CD14-positive monocyte (primary cell): ENCODE results near the gene PADI6. TPM values are rescaled to one million over a fixed set of nuclear protein-coding genes. Genes with fewer than 3 reads are reported as not detected.

Experiments used
- DNase-seq, 3 donors: peaks; one replicate each; pipeline ENCODE4 v3.0.0-alpha.2; 2011 to 2022
- H2AFZ ChIP-seq: 2 replicates; pipeline ENCODE4 v1.6.0; 2012; ENCODE audit warnings: mild to moderate bottlenecking, low read depth, low read length, inconsistent platforms; ENCODE audit not compliant: insufficient read depth, poor library complexity, severe bottlenecking
- H3K27ac ChIP-seq, 2 donors: 1 replicate in 1 of 2; 2 replicates in 1 of 2; pipeline ENCODE4 v1.5.1; 2012 to 2013; ENCODE audit warnings: low read length in 2 of 2, control low read depth in 1 of 2, inconsistent platforms in 1 of 2, low read depth in 1 of 2, mild to moderate bottlenecking in 1 of 2
- H3K27me3 ChIP-seq, 2 donors: one replicate each; pipeline versions ENCODE4 v1.6.0 to v1.6.1; 2011 to 2013; ENCODE audit warnings: low read length in 2 of 2; ENCODE audit not compliant: control insufficient read depth in 2 of 2, insufficient read depth in 2 of 2
- H3K36me3 ChIP-seq, 2 donors: replicated peaks in 1 of 2; 1 replicate in 1 of 2; 2 replicates in 1 of 2; pipeline versions ENCODE4 v1.5.1 to v1.6.1; 2012 to 2013; ENCODE audit warnings: low read length in 2 of 2, control low read depth in 1 of 2, inconsistent platforms in 1 of 2, mild to moderate bottlenecking in 1 of 2; ENCODE audit not compliant: insufficient read depth in 2 of 2, control insufficient read depth in 1 of 2
- H3K4me1 ChIP-seq, 2 donors: 1 replicate in 1 of 2; 2 replicates in 1 of 2; pipeline versions ENCODE4 v1.5.1 to v1.6.1; 2012 to 2013; ENCODE audit warnings: low read length in 2 of 2, control low read depth in 1 of 2, inconsistent platforms in 1 of 2, mild to moderate bottlenecking in 1 of 2, moderate library complexity in 1 of 2; ENCODE audit not compliant: insufficient read depth in 2 of 2, control insufficient read depth in 1 of 2
- H3K4me2 ChIP-seq: replicated peaks from 2 replicates; pipeline ENCODE3; 2012; ENCODE audit warnings: low read length, moderate library complexity, mild to moderate bottlenecking; ENCODE audit not compliant: poor library complexity, severe bottlenecking; ENCODE audit errors: extremely low read depth
- H3K4me3 ChIP-seq, 3 experiments: fragments of 200-600 bp in 1 of 3; sonication (generic) in 1 of 3; replicated peaks in 1 of 3; 1 replicate in 2 of 3; 2 replicates in 1 of 3; pipeline ENCODE4 v1.5.1; 2011 to 2013; ENCODE audit warnings: low read length in 3 of 3, mild to moderate bottlenecking in 3 of 3, control low read depth in 2 of 3, low read depth in 2 of 3, inconsistent platforms in 1 of 3, moderate library complexity in 1 of 3
- H3K79me2 ChIP-seq: 2 replicates; pipeline ENCODE4 v1.6.0; 2012; ENCODE audit warnings: mild to moderate bottlenecking, control low read depth, inconsistent platforms, low read length, moderate library complexity; ENCODE audit not compliant: insufficient read depth
- H3K9ac ChIP-seq: 2 replicates; pipeline ENCODE4 v1.6.0; 2017; ENCODE audit warnings: low read length, mild to moderate bottlenecking; ENCODE audit not compliant: insufficient read depth, poor library complexity, severe bottlenecking
- H3K9me3 ChIP-seq, 2 donors: replicated peaks in 1 of 2; 1 replicate in 1 of 2; 2 replicates in 1 of 2; pipeline versions ENCODE4 v1.5.1 to v1.6.1; 2012 to 2013; ENCODE audit warnings: low read length in 2 of 2, control low read depth in 1 of 2; ENCODE audit not compliant: control insufficient read depth in 1 of 2, insufficient read depth in 1 of 2
- H4K20me1 ChIP-seq: 2 replicates; pipeline ENCODE4 v1.6.0; 2012; ENCODE audit warnings: mild to moderate bottlenecking, low read length, control low read depth, moderate library complexity; ENCODE audit not compliant: insufficient read depth
- H3K27ac Mint-ChIP-seq, 7 donors: one replicate each; pipeline ENCODE4 v1.8.0; 2020; ENCODE audit warnings: mild to moderate bottlenecking in 7 of 7, mixed read lengths in 7 of 7, moderate library complexity in 6 of 7, inconsistent platforms in 2 of 7
- H3K27me3 Mint-ChIP-seq, 3 donors: one replicate each; pipeline ENCODE4 v1.8.0; 2021 to 2022; ENCODE audit warnings: low read depth in 3 of 3, mild to moderate bottlenecking in 3 of 3, mixed read lengths in 3 of 3, moderate library complexity in 3 of 3, inconsistent platforms in 1 of 3
- H3K36me3 Mint-ChIP-seq, 2 donors: one replicate each; pipeline ENCODE4 v1.8.0; 2020; ENCODE audit warnings: mixed read lengths in 2 of 2, inconsistent platforms in 1 of 2, mild to moderate bottlenecking in 1 of 2
- H3K4me1 Mint-ChIP-seq: one replicate; pipeline ENCODE4 v1.8.0; 2020; ENCODE audit warnings: mild to moderate bottlenecking, mixed read lengths
- H3K4me3 Mint-ChIP-seq, 2 donors: one replicate each; pipeline ENCODE4 v1.8.0; 2020; ENCODE audit warnings: mild to moderate bottlenecking in 2 of 2, mixed read lengths in 2 of 2, moderate library complexity in 1 of 2
- H3K9me3 Mint-ChIP-seq, 7 donors: one replicate each; pipeline ENCODE4 v1.8.0; 2020 to 2022; ENCODE audit warnings: mixed read lengths in 7 of 7, mild to moderate bottlenecking in 6 of 7, moderate library complexity in 6 of 7, inconsistent platforms in 2 of 7
- CTCF ChIP-seq: fragments of 200-600 bp; IDR thresholded peaks from one replicate; pipeline ENCODE4 v1.8.0; 2022; ENCODE audit warnings: antibody characterized with exemption, mild to moderate bottlenecking
- WGBS: methylation state at CpG from one replicate; pipeline ENCODE4 v1.1.5; 2013; ENCODE audit warnings: missing lambda C conversion rate; ENCODE audit not compliant: insufficient coverage; 5-methylcytosine and 5-hydroxymethylcytosine counted together
- intact Hi-C, 2 donors: fragments of 100-400 bp; cut with micrococcal nuclease; formaldehyde crosslinking; loops; one replicate each; pipeline versions ENCODE4 v1.15.0 to v1.15.1; 2023
- polyA plus RNA-seq, 3 donors: library from polyadenylated mRNA; depleted of rRNA in 1 of 3; unstranded in 2 of 3; stranded (reverse) in 1 of 3; fragments of 300-500 nt in 2 of 3; fragments of >200 nt in 1 of 3; fragmentation: Illumina TruSeq in 2 of 3; gene quantifications; 1 replicate in 2 of 3; 2 replicates in 1 of 3; pipeline ENCODE4 v1.2.3, GENCODE V29; 2012 to 2021

The PADI6 gene
- polyA plus RNA-seq, 3 donors: 0.66 to 0.83 (median 0.78) TPM

- H3K9me3 Mint-ChIP-seq: no peaks in the 10 kb centered on the region
- Histone ChIP-seq H4K20me1 (peaks cover 66% of the 10 kb centered on the region), H3K36me3 (peaks cover 91 to 99% of the 10 kb centered on the region in 2 donors), H3K9ac (no peak overlapping the region), H3K4me2 (no peak overlapping the region), H3K4me1 (no peaks in the 10 kb centered on the region), H2AFZ (no peak overlapping the region), H3K27me3 (no peaks in the 10 kb centered on the region), H3K9me3 (no peaks in the 10 kb centered on the region), H3K79me2 (peaks cover 35% of the 10 kb centered on the region), H3K27ac (no peak overlapping the region), H3K4me3 (no peak overlapping the region)
- intact Hi-C loops: no loop called here
- peak overlapping the region in 2 of 7 donors; percentile 20 to 73 for H3K27ac Mint-ChIP-seq
- H3K4me1 Mint-ChIP-seq: peaks cover 2% of the 10 kb centered on the region
- no peak for DNase-seq
- H3K36me3 Mint-ChIP-seq: peaks cover 96 to 100% of the 10 kb centered on the region in 2 donors
- H3K4me3 Mint-ChIP-seq: no peak overlapping the region
- 87% methylated on average over 20 of the region's 20 CpGs for WGBS
- TF ChIP-seq CTCF: no peak
- H3K27me3 Mint-ChIP-seq: peaks cover 0 to 1% (median 1%) of the 10 kb centered on the region in 3 donors
These were observed 44.4 kb downstream of the PADI6 start for GRCh38 chr1:17416389-17416788.

GRCh38 chr1:17419626-17420328 is 47.8 kb downstream of the PADI6 start:
- Histone ChIP-seq H3K9ac (no peak overlapping the region), H3K27ac (no peak overlapping the region), H2AFZ (no peak overlapping the region), H3K27me3 (no peaks in the 10 kb centered on the region), H3K4me1 (no peaks in the 10 kb centered on the region), H3K4me2 (no peak overlapping the region), H3K36me3 (peaks cover 90 to 99% of the 10 kb centered on the region in 2 donors), H4K20me1 (peaks cover 78% of the 10 kb centered on the region), H3K9me3 (no peaks in the 10 kb centered on the region), H3K79me2 (peaks cover 50% of the 10 kb centered on the region), H3K4me3 (no peak overlapping the region)
- Mint-ChIP-seq H3K9me3 (no peaks in the 10 kb centered on the region), H3K27ac (peak overlapping the region in 1 of 7 donors; percentile 70), H3K27me3 (peaks cover 0 to 1% (median 0%) of the 10 kb centered on the region in 3 donors), H3K4me1 (peaks cover 5% of the 10 kb centered on the region), H3K4me3 (no peak overlapping the region), H3K36me3 (peaks cover 93 to 100% of the 10 kb centered on the region in 2 donors)
- 35% methylated on average over 25 of the region's 42 CpGs for WGBS
- intact Hi-C loops: loop anchor here in 1 of 2 donors (1.0 kb wide), 1 partner anchor 21 kb away; no protein-coding TSS in a partner anchor
- peak; percentile 100 for TF ChIP-seq CTCF
- peak; percentile 37 to 59 (median 56) for DNase-seq
